Testis (tissue), 2 donors: Measurements from ENCODE around the gene FKBP10.

Experiments
- CTCF ChIP-seq, 3 experiments: fragments of 450-650 bp in 2 of 3; fragments of 200-600 bp in 1 of 3; sonication (generic) in 1 of 3; IDR thresholded peaks; one replicate each; pipeline ENCODE4 v1.5.1; 2016 to 2019; ENCODE audit warnings: antibody characterized with exemption in 3 of 3, mild to moderate bottlenecking in 2 of 3, moderate library complexity in 1 of 3
- POLR2A ChIP-seq: fragments of 450-650 bp; IDR thresholded peaks from one replicate; pipeline ENCODE4 v1.6.1; 2017; ENCODE audit warnings: antibody characterized with exemption, mild to moderate bottlenecking, moderate library complexity

- no peak for TF ChIP-seq CTCF (IDR thresholded peaks at IDR 0.05)
- no peak for TF ChIP-seq POLR2A
Measured at GRCh38 chr17:41813152-41813680, 412 bp downstream of the FKBP10 start.
